Activated CD8-positive, alpha-beta memory T cell treated with anti-CD3 and anti-CD28 coated beads, Interleukin-2, amount 10 ng/mL, durations not matched to agents 7 days and 5 days (primary cell): ENCODE data around the gene LRP1B. TPM values are rescaled to one million over a fixed set of nuclear protein-coding genes. Genes with fewer than 3 reads are reported as not detected.

ENCODE experiments used
- ATAC-seq: fragments of 150-1000 bp; cut with Tn5 transposase; one replicate; pipeline ENCODE4 v1.10.0; 2021; ENCODE audit warnings: moderate library complexity
- CTCF ChIA-PET: fragments of 350-600 bp; sonication (Branson Sonifier 250); formaldehyde crosslinking; loops from one replicate; lab custom pipeline; 2021; ENCODE audit warnings: antibody characterized with exemption; lab: Charles Lee
- DNase-seq: peaks from one replicate; pipeline ENCODE4 v3.0.0-alpha.2; 2020
- H3K27ac Mint-ChIP-seq: one replicate; pipeline ENCODE4 v1.8.0; 2021; ENCODE audit warnings: mild to moderate bottlenecking, mixed read lengths
- H3K27me3 Mint-ChIP-seq: one replicate; pipeline ENCODE4 v1.8.0; 2021; ENCODE audit warnings: mixed read lengths
- H3K36me3 Mint-ChIP-seq: one replicate; pipeline ENCODE4 v1.8.0; 2021; ENCODE audit warnings: mild to moderate bottlenecking, mixed read lengths
- H3K4me1 Mint-ChIP-seq: one replicate; pipeline ENCODE4 v1.8.0; 2021; ENCODE audit warnings: mixed read lengths
- H3K4me3 Mint-ChIP-seq: one replicate; pipeline ENCODE4 v1.8.0; 2021; ENCODE audit warnings: mild to moderate bottlenecking, moderate library complexity, mixed read lengths
- H3K9me3 Mint-ChIP-seq: one replicate; pipeline ENCODE4 v1.8.0; 2022; ENCODE audit warnings: low read depth, mixed read lengths
- total RNA-seq, 2 experiments: library from RNA; stranded (reverse); gene quantifications; one replicate each; pipeline ENCODE4 v1.2.3, GENCODE V29; 2021

Gene LRP1B
- total RNA-seq, 2 experiments from 2014 or later = not detected

DNA sequence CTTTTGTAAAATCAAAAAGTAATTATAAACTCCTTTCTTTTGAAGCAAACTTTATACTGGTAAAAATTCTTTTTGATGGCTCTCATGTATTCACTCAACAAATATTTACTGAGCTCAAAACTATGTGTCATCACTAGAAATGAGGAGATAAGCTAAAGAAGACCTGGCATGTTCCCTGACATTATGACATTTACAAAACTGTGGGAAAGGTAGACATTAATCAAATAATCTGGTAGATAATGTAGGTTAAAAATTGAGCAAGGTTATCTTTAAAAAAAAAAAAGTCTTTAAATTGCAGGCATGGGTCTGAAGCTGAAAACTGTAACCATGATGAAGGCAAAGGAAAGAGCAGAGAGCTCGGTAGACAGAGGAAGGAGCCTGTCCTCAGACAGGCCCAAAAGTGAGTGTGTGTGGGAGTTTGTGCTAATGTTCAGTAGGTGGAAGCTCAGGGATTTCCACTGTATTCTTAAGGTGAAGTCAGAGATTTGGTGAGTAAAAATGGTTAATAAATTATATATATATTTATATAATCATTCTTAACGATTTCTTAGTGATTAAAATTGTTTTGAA, 612.9 kb downstream of the LRP1B start:
- no peaks in the 10 kb centered on the region for H3K27me3 Mint-ChIP-seq
- H3K27ac Mint-ChIP-seq = no peak overlapping the region
- no peak for ATAC-seq
- no peak overlapping the region for H3K4me3 Mint-ChIP-seq
- no peaks in the 10 kb centered on the region for H3K36me3 Mint-ChIP-seq
- CTCF ChIA-PET = no interaction called here
- H3K9me3 Mint-ChIP-seq = peaks cover 6% of the 10 kb centered on the region
- no peak for DNase-seq
- no peaks in the 10 kb centered on the region for H3K4me1 Mint-ChIP-seq

DNA sequence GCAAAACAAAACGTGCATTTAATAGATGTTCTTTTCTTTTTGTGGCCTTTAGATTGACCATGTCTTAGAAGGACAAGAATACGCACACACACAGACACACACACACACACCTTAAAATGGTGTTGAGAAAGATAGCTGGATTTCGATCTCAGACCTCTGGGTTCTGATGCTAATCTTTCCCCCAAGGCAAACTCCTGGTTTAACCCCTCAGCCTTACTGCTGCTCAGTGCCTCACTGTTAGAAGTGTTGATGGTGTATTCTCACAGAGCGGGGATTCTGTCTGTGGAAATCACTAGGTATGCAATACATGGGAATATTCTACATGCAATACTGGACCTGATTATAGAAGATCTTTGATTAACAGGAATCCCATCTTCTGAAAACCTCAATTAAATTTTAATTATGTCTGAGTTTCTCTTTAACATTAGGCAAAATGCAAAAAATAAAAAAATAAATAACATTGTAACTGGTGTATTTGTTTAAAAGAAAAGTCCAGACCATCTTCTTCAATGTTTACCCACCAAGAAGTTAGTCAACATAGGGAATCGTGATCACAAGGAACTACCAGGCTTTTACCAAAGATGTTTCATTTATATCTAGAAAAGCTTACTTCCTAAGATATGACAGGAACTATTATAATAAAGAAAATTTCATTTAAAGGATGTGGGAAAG, 613.5 kb downstream of the LRP1B start:
- Mint-ChIP-seq H3K27me3 (no peaks in the 10 kb centered on the region), H3K36me3 (no peaks in the 10 kb centered on the region), H3K4me3 (no peak overlapping the region), H3K27ac (no peak overlapping the region), H3K9me3 (peaks cover 4% of the 10 kb centered on the region), H3K4me1 (no peaks in the 10 kb centered on the region)
- DNase-seq (no peak), ATAC-seq (no peak)
- CTCF ChIA-PET = no interaction called here

DNA sequence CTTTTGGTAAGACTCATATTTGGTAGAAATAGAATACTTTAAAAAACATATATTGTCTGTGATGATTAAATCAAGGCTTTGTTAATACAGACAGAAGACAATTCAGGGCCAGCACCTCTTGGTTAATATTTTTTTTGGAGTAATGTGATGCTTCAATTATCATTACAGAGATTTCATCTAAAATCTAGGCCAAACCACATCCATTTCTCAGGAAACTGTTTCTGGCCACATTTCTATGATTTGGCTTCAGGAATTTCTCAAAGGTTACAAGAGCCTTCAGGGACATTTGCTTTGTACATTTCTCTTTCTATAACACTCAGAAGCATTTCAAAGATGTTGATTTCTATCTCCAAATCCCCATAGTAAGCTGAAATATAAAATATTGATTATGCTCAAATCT, 614.9 kb downstream of the LRP1B start:
- H3K9me3 Mint-ChIP-seq = peaks cover 4% of the 10 kb centered on the region
- CTCF ChIA-PET = no interaction called here
- H3K27ac Mint-ChIP-seq = no peak overlapping the region
- no peak overlapping the region for H3K4me3 Mint-ChIP-seq
- DNase-seq (no peak), ATAC-seq (no peak)
- H3K27me3 Mint-ChIP-seq = no peaks in the 10 kb centered on the region
- no peaks in the 10 kb centered on the region for H3K4me1 Mint-ChIP-seq
- H3K36me3 Mint-ChIP-seq = no peaks in the 10 kb centered on the region

DNA sequence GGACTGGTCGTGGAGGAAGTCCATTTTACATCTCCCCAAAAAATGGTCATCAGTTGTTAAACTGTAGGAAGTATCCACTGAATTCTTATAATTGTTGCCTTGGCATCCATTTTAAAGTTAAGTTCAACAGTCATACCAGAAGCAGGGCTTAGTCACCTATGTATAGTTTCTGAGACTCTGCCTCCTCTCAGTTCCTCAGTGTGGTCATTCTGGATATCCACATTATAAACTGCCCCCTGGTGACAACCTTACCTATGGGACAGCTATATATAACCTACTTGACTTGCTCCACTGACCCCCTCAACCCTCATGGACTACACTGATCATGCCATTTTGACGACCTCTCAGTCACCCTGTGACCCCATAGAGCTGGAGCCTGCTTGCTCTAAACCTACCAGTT, 617.0 kb downstream of the LRP1B start:
- no peak for DNase-seq
- no peak for ATAC-seq
- Mint-ChIP-seq H3K4me3 (no peak overlapping the region), H3K27ac (no peak overlapping the region), H3K27me3 (no peaks in the 10 kb centered on the region), H3K4me1 (no peaks in the 10 kb centered on the region), H3K36me3 (no peaks in the 10 kb centered on the region), H3K9me3 (peaks cover 4% of the 10 kb centered on the region)
- CTCF ChIA-PET = no interaction called here

DNA sequence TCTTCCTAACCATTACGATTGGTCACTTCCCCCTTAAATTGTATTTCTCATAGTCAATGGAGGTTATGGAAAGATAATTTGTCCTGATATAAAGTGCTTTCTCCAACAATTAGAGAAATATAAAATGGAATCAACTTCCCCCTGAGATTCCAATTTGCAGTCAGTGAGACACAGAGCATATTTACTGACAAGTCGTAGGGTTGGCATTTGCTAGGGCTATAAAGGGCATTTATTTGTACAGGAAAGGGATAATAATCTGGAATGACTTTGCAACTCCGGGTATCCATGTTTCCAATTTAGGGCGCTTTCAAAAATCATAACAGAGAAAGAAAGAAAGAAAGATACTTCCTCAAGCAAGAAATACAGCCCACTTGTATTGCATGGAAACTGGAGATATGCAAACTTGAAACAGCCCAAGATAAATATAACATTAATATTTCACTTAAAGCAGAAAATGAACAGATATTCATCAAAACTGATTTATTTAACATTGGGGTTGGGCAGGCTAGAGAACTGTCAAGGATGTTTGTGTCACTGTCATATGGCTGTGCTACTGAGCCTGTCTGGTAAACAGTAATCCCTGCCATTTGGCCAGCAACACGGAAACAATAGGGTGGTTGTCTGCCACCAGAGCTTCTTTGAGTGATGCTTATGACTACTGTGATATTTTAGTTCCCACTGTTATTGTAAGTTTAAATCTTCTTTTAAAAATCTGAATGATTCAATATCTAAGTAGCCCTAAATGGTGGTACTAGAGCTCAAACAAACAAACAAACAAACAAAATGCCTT, 621.8 kb downstream of the LRP1B start:
- Mint-ChIP-seq H3K9me3 (no peaks in the 10 kb centered on the region), H3K27ac (no peak overlapping the region), H3K27me3 (no peaks in the 10 kb centered on the region), H3K4me1 (no peaks in the 10 kb centered on the region), H3K36me3 (no peaks in the 10 kb centered on the region), H3K4me3 (no peak overlapping the region)
- CTCF ChIA-PET = no interaction called here
- ATAC-seq (no peak), DNase-seq (no peak)

DNA sequence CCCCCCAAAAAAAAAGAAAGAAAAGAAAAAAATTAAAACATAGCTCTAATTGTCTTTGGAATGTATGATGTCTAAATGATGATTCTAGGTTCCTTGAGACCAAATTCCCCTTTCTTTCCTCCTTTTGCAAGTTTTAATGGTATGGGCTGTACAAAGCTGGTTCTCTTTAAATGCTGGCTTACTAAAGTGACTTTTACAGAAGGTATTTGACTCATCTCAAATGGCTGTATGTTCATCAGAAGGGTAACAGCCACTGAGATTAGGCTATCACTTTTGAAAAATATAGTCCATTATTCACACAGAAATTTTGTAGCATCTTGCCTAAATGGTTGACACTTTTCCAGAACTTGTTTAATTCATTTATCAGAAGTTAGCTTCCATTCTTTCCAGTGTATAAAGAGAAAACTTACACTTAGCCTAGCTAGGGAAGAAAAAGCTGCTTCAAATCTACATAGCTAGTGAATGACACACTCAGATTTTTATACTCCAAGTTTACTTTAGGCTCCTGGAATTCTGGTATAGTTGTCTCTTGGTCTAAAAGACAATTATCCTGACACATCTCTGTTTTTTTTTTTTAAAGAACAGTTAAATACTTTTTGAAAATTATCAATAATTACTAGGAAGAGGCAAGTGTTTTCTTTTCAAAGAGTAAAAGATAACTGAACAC, 622.6 kb downstream of the LRP1B start:
- no peak for DNase-seq
- Mint-ChIP-seq H3K4me1 (no peaks in the 10 kb centered on the region), H3K27me3 (no peaks in the 10 kb centered on the region), H3K36me3 (no peaks in the 10 kb centered on the region), H3K9me3 (no peaks in the 10 kb centered on the region), H3K4me3 (no peak overlapping the region), H3K27ac (no peak overlapping the region)
- CTCF ChIA-PET = no interaction called here
- no peak for ATAC-seq

DNA sequence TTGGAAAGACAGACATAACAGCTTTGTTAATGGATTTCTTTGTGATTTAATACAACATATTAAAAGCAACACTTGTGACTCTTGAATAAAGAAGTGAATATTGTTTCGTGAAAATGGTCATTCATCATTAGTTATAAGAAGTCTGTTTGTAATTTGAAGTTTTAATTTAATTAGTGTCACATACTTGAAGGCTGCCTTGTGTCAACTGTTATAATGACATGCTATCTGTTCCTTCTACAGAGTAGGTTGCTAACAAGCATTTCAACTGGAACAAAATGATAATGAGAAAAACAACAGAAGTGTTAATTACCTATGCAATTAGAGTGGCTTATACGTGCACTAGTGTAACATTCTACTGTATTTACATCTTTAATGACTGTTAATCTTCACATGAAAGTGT, 624.7 kb downstream of the LRP1B start:
- Mint-ChIP-seq H3K27me3 (no peaks in the 10 kb centered on the region), H3K9me3 (no peaks in the 10 kb centered on the region), H3K4me1 (no peaks in the 10 kb centered on the region), H3K36me3 (no peaks in the 10 kb centered on the region), H3K27ac (no peak overlapping the region), H3K4me3 (no peak overlapping the region)
- CTCF ChIA-PET = no interaction called here
- ATAC-seq = no peak
- no peak for DNase-seq

DNA sequence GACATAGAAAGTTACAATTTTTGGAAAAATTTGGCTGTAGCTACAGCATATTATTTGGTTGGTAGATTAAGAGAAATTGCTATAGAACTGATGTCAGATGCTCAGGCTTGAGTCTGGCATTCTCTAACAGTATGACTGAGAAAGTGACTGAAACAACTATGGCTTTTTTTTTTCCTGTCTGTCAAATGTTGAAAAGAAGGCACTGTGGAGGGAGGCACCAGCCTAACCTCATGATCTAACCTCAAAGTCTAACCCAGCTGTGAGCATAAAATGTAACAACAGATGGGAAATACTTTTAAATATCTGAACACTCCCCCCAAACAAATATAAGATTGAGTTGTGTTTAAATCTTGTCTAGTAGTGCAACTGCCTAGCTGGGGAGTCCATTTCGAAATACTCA, 629.1 kb downstream of the LRP1B start:
- Mint-ChIP-seq H3K9me3 (no peaks in the 10 kb centered on the region), H3K36me3 (no peaks in the 10 kb centered on the region), H3K27me3 (no peaks in the 10 kb centered on the region), H3K4me3 (no peak overlapping the region), H3K4me1 (no peaks in the 10 kb centered on the region), H3K27ac (no peak overlapping the region)
- CTCF ChIA-PET = no interaction called here
- ATAC-seq (no peak), DNase-seq (no peak)

DNA sequence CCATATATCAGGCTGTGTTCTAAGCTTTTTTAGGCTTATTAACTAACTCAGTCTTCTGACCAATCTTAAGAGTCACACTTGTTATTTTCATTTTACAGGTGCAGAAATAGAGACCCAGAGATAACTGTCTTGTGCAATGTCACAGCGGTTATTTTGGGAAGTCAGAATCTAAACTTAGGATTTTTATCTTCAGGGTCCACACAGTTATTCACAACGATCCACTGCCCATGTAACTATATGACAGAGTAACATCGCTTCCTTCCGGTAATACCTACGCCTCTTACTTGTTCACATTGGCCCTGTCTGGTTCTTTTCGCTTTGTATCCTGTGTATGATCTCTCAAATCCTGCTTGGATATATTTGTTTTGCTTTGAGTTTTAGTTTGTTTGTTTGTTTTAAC, 631.7 kb downstream of the LRP1B start:
- H3K27ac Mint-ChIP-seq = no peak overlapping the region
- no peaks in the 10 kb centered on the region for H3K36me3 Mint-ChIP-seq
- no peaks in the 10 kb centered on the region for H3K27me3 Mint-ChIP-seq
- ATAC-seq (no peak), DNase-seq (no peak)
- no peak overlapping the region for H3K4me3 Mint-ChIP-seq
- CTCF ChIA-PET = no interaction called here
- no peaks in the 10 kb centered on the region for H3K9me3 Mint-ChIP-seq
- H3K4me1 Mint-ChIP-seq = no peaks in the 10 kb centered on the region

DNA sequence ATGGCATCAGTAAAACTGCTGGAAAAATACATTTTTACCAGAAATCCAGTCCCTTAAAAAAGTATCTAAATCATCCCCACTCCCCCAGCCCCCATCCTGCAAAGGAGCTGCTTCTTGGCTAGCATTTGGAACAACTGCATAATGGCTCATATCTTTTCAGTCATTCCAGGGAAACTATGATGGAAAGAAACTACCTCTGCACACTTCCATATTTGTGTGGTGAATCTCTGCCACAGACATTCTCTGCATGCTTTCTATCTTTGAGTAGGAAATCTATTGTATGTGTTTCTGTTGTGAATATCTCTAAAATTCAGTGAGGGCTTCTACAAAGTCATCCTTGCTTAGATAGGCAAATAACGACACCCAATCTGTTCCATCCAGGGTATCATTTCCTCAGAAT, 632.3 kb downstream of the LRP1B start:
- no peak overlapping the region for H3K4me3 Mint-ChIP-seq
- ATAC-seq (no peak), DNase-seq (no peak)
- no peaks in the 10 kb centered on the region for H3K36me3 Mint-ChIP-seq
- CTCF ChIA-PET = no interaction called here
- no peaks in the 10 kb centered on the region for H3K4me1 Mint-ChIP-seq
- H3K9me3 Mint-ChIP-seq = no peaks in the 10 kb centered on the region
- no peak overlapping the region for H3K27ac Mint-ChIP-seq
- no peaks in the 10 kb centered on the region for H3K27me3 Mint-ChIP-seq

DNA sequence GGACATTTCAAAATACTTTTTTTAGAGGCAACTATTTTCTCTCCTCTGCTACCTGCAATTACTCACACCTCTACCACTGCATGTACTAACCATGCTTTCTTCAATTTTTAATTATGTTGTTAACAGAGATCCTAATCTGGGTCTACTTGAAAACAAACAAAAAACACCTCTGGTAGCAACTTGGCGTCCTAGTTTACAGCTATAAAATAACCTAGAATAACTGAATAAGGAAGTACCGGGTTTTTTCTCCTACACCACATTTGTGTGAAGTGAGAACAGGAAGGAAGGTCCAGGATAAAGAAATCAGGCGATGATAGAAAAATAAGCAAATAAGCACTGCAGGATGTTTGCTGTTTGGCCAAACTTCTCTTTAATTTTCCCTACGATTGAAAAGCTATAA, 633.5 kb downstream of the LRP1B start:
- CTCF ChIA-PET = no interaction called here
- Mint-ChIP-seq H3K4me1 (no peaks in the 10 kb centered on the region), H3K27ac (no peak overlapping the region), H3K9me3 (no peaks in the 10 kb centered on the region), H3K27me3 (no peaks in the 10 kb centered on the region), H3K36me3 (no peaks in the 10 kb centered on the region), H3K4me3 (no peak overlapping the region)
- DNase-seq = no peak
- ATAC-seq = no peak

DNA sequence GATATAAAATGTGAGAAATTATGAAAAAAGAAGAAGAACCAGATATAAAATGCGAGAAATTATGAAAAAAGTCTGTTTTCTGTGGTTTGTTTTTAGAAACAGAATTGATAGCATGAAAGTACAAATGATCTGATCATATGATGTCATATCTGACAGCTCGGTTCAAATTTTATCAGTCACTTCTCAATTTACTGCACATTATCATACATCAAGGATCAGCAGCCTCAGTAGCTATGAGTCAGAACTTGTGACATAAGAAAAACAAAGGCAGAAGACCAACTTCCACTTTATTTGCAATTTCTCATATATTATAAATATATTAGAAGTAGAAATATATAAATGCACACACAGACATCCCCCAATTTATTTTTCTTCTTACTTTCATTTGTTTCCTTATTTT, 634.0 kb downstream of the LRP1B start:
- H3K27me3 Mint-ChIP-seq = no peaks in the 10 kb centered on the region
- DNase-seq = no peak
- ATAC-seq = no peak
- no peak overlapping the region for H3K4me3 Mint-ChIP-seq
- H3K27ac Mint-ChIP-seq = no peak overlapping the region
- no peaks in the 10 kb centered on the region for H3K9me3 Mint-ChIP-seq
- CTCF ChIA-PET = no interaction called here
- H3K36me3 Mint-ChIP-seq = no peaks in the 10 kb centered on the region
- H3K4me1 Mint-ChIP-seq = no peaks in the 10 kb centered on the region

DNA sequence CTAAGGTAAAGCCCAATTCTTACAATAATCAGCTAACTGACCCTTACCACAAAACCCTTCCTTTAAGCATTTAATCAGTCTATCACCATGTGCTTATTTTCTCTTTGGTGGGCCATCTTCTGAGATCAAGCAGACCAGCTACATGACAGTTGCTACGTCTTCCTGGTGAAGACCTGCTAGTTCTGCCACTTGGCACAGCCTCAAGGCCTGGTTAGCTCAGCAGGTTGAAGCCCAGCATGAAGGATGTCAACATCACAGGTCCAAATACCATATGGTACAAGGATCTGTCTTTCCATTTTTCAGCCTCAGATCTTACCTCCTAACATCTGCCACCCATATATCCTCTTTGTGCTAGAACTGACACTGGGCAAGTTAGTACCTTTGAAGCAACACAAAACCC, 636.9 kb downstream of the LRP1B start:
- Mint-ChIP-seq H3K4me1 (no peaks in the 10 kb centered on the region), H3K4me3 (no peak overlapping the region), H3K27me3 (no peaks in the 10 kb centered on the region), H3K9me3 (no peaks in the 10 kb centered on the region), H3K27ac (no peak overlapping the region), H3K36me3 (no peaks in the 10 kb centered on the region)
- DNase-seq (no peak), ATAC-seq (no peak)
- CTCF ChIA-PET = no interaction called here

DNA sequence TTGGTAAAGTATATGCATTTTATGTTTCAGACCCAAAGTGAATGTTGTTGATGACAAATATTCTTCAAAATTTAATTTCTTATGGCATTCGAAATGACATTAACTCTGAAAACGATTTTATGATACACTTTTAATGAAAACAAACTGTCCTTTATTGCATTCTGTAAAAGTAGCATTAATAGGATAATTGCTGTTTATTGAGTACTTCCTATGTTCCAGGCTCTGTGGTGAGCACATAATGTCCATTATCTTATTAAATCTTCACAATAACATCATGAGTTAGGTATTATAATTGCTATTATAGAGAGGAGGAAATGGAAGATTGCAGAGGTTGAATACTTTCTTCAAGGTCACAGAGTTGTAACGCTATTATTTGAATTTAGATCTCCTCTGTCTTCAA, 638.0 kb downstream of the LRP1B start:
- CTCF ChIA-PET = no interaction called here

More for the DNA sequence above, 638.0 kb downstream of the LRP1B start:
- H3K9me3 Mint-ChIP-seq = no peaks in the 10 kb centered on the region
- ATAC-seq (no peak), DNase-seq (no peak)
- no peak overlapping the region for H3K27ac Mint-ChIP-seq
- H3K27me3 Mint-ChIP-seq = no peaks in the 10 kb centered on the region
- no peak overlapping the region for H3K4me3 Mint-ChIP-seq
- H3K4me1 Mint-ChIP-seq = no peaks in the 10 kb centered on the region
- H3K36me3 Mint-ChIP-seq = no peaks in the 10 kb centered on the region
